ACC112 (cell line): ENCODE data around the gene HELT.

Source experiments
- H2AFZ ChIP-seq: fragments of 200-600 bp; sonication (generic); one replicate; pipeline ENCODE4 v1.6.0; 2017; ENCODE audit warnings: antibody characterized with exemption, low read length; ENCODE audit not compliant: unreplicated experiment
- H3K27ac ChIP-seq: fragments of 200-600 bp; sonication (generic); 2 replicates; pipeline ENCODE4 v1.5.1; 2014; ENCODE audit warnings: low read depth, mild to moderate bottlenecking, antibody characterized with exemption, low read length, moderate library complexity
- H3K27me3 ChIP-seq: fragments of 200-600 bp; sonication (generic); 2 replicates; pipeline ENCODE4 v1.6.1; 2014; ENCODE audit warnings: mild to moderate bottlenecking, antibody characterized with exemption, low read length, moderate library complexity, mixed read lengths; ENCODE audit not compliant: insufficient read depth
- H3K36me3 ChIP-seq: fragments of 200-600 bp; sonication (generic); 2 replicates; pipeline ENCODE4 v1.6.1; 2016; ENCODE audit warnings: mild to moderate bottlenecking, antibody characterized with exemption, low read length, moderate library complexity, mixed read lengths; ENCODE audit not compliant: insufficient read depth
- H3K4me1 ChIP-seq: fragments of 200-600 bp; sonication (generic); one replicate; pipeline ENCODE4 v1.6.1; 2016; ENCODE audit warnings: low read length, mixed read lengths; ENCODE audit not compliant: insufficient read depth, unreplicated experiment, control insufficient read depth
- H3K4me3 ChIP-seq: fragments of 200-600 bp; sonication (generic); 2 replicates; pipeline ENCODE4 v1.5.1; 2014; ENCODE audit warnings: mild to moderate bottlenecking, low read depth, low read length
- H3K79me2 ChIP-seq: fragments of 200-600 bp; sonication (generic); one replicate; pipeline ENCODE4 v1.6.0; 2016; ENCODE audit warnings: low read length; ENCODE audit not compliant: control insufficient read depth, unreplicated experiment, insufficient read depth

HELT gene

GRCh38 chr4:185003596-185004351 is 14.5 kb upstream of the HELT start:
- no peak overlapping the region for H3K4me3 ChIP-seq
- no peaks in the 10 kb centered on the region for H3K4me1 ChIP-seq
- peaks cover 78% of the 10 kb centered on the region for H3K27me3 ChIP-seq
- H2AFZ ChIP-seq = no peak overlapping the region
- no peaks in the 10 kb centered on the region for H3K79me2 ChIP-seq
- no peaks in the 10 kb centered on the region for H3K36me3 ChIP-seq
- H3K27ac ChIP-seq = no peak overlapping the region

GRCh38 chr4:185004562-185005218 is 13.6 kb upstream of the HELT start:
- Histone ChIP-seq H3K27me3 (peaks cover 82% of the 10 kb centered on the region), H3K79me2 (no peaks in the 10 kb centered on the region), H3K27ac (no peak overlapping the region), H2AFZ (no peak overlapping the region), H3K4me3 (peak overlapping the region; percentile 64), H3K4me1 (no peaks in the 10 kb centered on the region), H3K36me3 (no peaks in the 10 kb centered on the region)

- Histone ChIP-seq H3K4me1 (no peaks in the 10 kb centered on the region), H3K4me3 (peak overlapping the region; percentile 64), H3K27me3 (peaks cover 83% of the 10 kb centered on the region), H3K36me3 (no peaks in the 10 kb centered on the region), H3K79me2 (no peaks in the 10 kb centered on the region), H3K27ac (no peak overlapping the region), H2AFZ (no peak overlapping the region)
These were observed 13.0 kb upstream of the HELT start for GRCh38 chr4:185005219-185005819.

- no peaks in the 10 kb centered on the region for H3K79me2 ChIP-seq
- no peak overlapping the region for H2AFZ ChIP-seq
- no peak overlapping the region for H3K4me3 ChIP-seq
- no peak overlapping the region for H3K27ac ChIP-seq
- H3K36me3 ChIP-seq = no peaks in the 10 kb centered on the region
- peaks cover 96% of the 10 kb centered on the region for H3K27me3 ChIP-seq
- no peaks in the 10 kb centered on the region for H3K4me1 ChIP-seq
These were observed 6.9 kb upstream of the HELT start for GRCh38 chr4:185011408-185011807.

- Histone ChIP-seq H3K4me3 (peak overlapping the region; percentile 32; the same call in 1 of the 2 replicates), H3K36me3 (no peaks in the 10 kb centered on the region), H3K4me1 (no peaks in the 10 kb centered on the region), H2AFZ (no peak overlapping the region), H3K27me3 (peaks cover 98% of the 10 kb centered on the region), H3K27ac (no peak overlapping the region), H3K79me2 (no peaks in the 10 kb centered on the region)
These were observed 4.7 kb upstream of the HELT start for GRCh38 chr4:185013417-185014125.

- Histone ChIP-seq H3K27me3 (peaks cover 98% of the 10 kb centered on the region), H3K36me3 (no peaks in the 10 kb centered on the region), H3K4me1 (no peaks in the 10 kb centered on the region), H3K27ac (no peak overlapping the region), H3K4me3 (no peak overlapping the region), H3K79me2 (no peaks in the 10 kb centered on the region), H2AFZ (no peak overlapping the region)
These were observed 3.2 kb upstream of the HELT start for GRCh38 chr4:185015108-185015507.

GRCh38 chr4:185016101-185016940 is 2.0 kb upstream of the HELT start:
- no peaks in the 10 kb centered on the region for H3K4me1 ChIP-seq
- no peak overlapping the region for H3K27ac ChIP-seq
- no peak overlapping the region for H2AFZ ChIP-seq
- peaks cover 98% of the 10 kb centered on the region for H3K27me3 ChIP-seq
- no peaks in the 10 kb centered on the region for H3K36me3 ChIP-seq
- H3K4me3 ChIP-seq = no peak overlapping the region
- H3K79me2 ChIP-seq = no peaks in the 10 kb centered on the region

- H3K36me3 ChIP-seq = no peaks in the 10 kb centered on the region
- H3K27ac ChIP-seq = no peak overlapping the region
- peaks cover 98% of the 10 kb centered on the region for H3K27me3 ChIP-seq
- H2AFZ ChIP-seq = no peak overlapping the region
- H3K4me3 ChIP-seq = peak overlapping the region; percentile 12; the same call in 1 of the 2 replicates
- H3K4me1 ChIP-seq = no peaks in the 10 kb centered on the region
- H3K79me2 ChIP-seq = no peaks in the 10 kb centered on the region
These were observed 1.1 kb upstream of the HELT start for GRCh38 chr4:185016946-185017758.

- Histone ChIP-seq H3K27ac (no peak overlapping the region), H3K36me3 (no peaks in the 10 kb centered on the region), H3K4me3 (no peak overlapping the region), H3K79me2 (no peaks in the 10 kb centered on the region), H3K4me1 (no peaks in the 10 kb centered on the region), H2AFZ (no peak overlapping the region), H3K27me3 (peaks cover 99% of the 10 kb centered on the region)
These were observed 655 bp downstream of the HELT start for GRCh38 chr4:185018834-185019455.
